Measurements from ENCODE around the gene USP37.
A peak's percentile ranks its signal among the peaks of the same experiment; 100 is the strongest.

USP37 gene

GRCh38 chr2:218474527-218474926, 93.6 kb downstream of the USP37 start:
- no peak for DNase-seq (ENCODE audit: low spot score)

GRCh38 chr2:218472988-218473387, 95.2 kb downstream of the USP37 start:
- DNase-seq (ENCODE audit: low spot score), result no peak

- no peak for DNase-seq (ENCODE audit: low spot score)
These were observed 96.2 kb downstream of the USP37 start for GRCh38 chr2:218471982-218472381.

GRCh38 chr2:218471036-218471435, 97.1 kb downstream of the USP37 start:
- DNase-seq (ENCODE audit: low spot score), result no peak

- no peak for DNase-seq (ENCODE audit: low spot score)
These were observed 97.7 kb downstream of the USP37 start for GRCh38 chr2:218470448-218470847.

DNA sequence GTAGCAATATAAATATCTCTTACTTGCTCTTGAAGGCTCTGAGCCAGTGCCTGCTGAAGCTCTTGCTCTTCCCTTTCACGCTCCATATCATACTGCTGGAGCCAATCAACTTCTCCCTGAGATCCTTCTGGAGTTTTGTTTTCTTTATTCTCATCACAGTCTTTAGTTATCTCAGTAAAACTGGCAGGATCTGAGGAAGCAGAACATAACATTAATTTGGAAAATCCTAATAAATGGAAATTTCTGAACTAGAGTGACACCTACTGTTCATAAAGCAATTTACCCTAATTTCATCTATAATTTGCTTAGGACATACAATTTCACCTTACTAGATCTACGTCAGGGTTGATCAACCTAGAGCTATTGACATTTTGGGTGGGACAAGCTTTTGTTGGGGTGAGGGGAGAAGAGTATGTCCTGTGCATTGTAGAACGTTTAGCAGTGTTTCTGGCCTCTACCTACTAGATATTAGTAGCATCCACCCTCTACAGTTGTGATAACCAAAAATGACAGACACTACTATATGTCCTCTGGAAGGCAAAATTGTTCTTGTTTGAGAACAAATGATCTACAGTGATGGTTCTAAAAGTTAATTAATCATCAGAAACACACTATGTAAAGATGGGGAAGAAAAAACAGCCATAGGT, 102.0 kb downstream of the USP37 start:
- peak; percentile 29 for DNase-seq (ENCODE audit: low spot score)

DNA sequence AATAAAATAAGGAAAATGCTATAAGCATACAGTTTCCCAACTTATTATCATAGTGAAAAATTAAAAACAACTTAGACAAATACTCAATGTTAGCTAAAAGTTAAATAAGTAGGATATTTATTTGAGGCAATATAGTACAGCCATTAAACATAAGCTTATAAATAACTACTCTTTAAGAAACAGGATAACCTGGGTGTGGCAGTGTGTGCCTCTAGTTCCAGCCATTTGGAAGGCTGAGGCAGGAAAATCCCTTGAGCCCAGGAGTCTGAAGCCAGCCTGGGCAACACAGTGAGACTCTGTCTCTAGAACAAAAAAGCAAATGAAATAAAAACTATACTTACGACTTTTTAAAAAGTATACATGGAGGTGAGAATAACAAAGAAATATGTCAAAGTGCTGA, 109.6 kb downstream of the USP37 start:
- no peak for DNase-seq (ENCODE audit: low spot score)

GRCh38 chr2:218456849-218457248, 111.3 kb downstream of the USP37 start:
- DNase-seq (ENCODE audit: low spot score), result no peak

- no peak for DNase-seq (ENCODE audit: low spot score)
These were observed 116.1 kb downstream of the USP37 start for GRCh38 chr2:218452079-218452478.

- DNase-seq (ENCODE audit: low spot score), result no peak
These were observed 119.2 kb downstream of the USP37 start for GRCh38 chr2:218448934-218449333.

GRCh38 chr2:218447072-218447471, 121.1 kb downstream of the USP37 start:
- no peak for DNase-seq (ENCODE audit: low spot score)

DNA sequence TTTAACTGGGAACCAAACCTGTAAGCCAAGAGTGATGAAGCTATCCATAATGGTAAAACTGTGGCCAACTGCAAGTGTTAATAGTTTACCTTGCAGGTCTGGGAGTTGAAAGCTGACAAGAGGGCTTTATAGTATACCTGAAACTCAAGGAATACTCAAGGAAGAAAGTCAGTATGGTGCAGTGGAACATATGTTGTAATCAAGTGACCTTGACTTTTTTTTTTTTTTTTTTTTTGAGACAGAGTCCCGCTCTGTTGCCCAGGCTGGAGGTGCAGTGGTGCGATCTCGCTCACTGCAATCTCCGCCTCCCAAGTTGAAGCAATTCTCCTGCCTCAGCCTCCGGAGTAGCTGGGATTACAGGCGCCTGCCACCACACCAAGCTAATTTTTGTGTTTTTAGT, 121.6 kb downstream of the USP37 start:
- DNase-seq (ENCODE audit: low spot score), result no peak

- DNase-seq (ENCODE audit: low spot score), result no peak
These were observed 122.5 kb downstream of the USP37 start for GRCh38 chr2:218445602-218446001.

DNA sequence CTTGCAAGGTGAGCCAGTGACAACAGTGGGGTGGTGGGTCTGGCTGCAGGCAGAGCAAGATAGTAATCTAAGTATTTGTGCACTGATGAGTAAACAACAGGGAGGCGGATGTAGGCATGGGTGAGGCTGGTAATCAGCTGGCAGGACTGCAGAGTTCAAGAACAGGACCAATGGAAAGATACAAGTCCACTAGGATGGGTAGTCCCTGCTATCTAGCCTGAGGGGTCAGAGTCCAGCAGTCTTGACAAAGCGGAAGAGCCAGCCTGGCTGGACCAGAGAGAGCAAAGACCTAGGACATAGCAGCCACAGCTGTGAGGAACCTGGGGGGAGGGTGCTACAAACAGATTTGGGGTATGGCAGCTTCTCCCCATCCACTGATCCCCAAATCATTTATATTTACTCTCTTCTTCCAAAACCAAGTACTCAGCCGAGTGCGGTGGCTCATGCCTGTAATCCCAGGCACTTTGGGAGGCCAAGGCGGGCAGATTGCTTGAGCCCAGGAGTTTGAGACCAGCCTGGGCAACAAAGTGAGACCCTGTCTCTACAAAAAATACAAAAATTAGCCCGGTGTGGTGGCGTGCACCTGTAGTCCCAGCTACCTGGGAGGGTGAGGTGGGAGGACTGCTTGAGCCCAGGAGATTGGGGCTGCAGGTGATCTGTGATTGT, 123.3 kb downstream of the USP37 start:
- DNase-seq (ENCODE audit: low spot score), result no peak

DNA sequence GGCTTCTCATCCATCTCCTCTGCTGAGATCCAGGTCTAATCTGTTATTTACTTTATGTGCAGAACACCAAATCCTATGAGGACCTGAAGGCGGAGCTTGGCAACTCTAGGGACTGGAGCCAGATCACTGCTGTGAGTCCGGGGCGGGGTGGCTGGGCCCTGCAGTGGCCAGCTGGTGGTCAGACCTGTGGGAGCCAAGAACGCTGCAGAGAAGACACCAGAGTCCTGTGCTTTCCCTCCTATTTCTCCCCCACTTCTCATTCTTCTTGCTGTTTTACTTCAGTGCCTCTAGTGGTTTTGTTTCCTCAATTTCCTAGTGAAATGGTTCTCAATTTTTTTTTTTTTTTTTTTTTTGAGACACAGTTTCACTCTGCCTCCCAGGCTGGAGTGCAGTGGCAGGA, 129.6 kb downstream of the USP37 start:
- DNase-seq (ENCODE audit: low spot score), result no peak

DNA sequence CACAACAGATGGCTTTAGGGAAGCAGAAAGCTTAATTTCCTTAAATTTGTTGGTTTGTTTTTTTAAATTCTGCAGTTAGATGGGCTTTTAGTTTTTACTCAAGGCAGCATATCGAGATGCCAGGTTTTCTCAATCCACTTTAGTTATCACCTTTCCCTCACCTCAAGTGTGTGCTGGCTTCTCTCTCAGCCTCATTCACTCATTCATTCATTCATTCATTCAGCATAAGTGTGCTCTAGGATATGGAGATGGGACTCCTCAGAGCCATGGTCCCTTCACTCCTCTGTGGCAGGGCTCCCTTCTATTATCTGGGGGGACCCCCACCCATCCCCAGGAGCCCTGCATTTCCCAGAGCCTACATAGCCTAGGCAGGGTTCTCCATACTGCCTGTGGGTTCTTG, 130.2 kb downstream of the USP37 start:
- no peak for DNase-seq (ENCODE audit: low spot score)

DNA sequence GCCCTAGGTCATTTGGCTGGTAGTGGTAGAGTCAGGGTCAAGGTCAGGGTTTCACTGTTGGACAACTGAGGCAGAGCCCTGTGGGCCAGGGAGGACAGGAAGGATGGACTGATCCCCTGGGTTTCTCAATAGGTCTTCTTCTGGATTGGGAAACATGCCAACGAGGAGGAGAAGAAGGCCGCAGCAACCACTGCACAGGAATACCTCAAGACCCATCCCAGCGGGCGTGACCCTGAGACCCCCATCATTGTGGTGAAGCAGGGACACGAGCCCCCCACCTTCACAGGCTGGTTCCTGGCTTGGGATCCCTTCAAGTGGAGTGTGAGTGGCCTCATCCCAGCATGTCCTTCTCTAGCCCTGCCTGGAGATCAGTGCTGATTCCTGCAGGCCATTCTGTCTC, 131.2 kb downstream of the USP37 start:
- DNase-seq (ENCODE audit: low spot score), result no peak

GRCh38 chr2:218435003-218435982, 132.9 kb downstream of the USP37 start:
- no peak for DNase-seq (ENCODE audit: low spot score)

DNA sequence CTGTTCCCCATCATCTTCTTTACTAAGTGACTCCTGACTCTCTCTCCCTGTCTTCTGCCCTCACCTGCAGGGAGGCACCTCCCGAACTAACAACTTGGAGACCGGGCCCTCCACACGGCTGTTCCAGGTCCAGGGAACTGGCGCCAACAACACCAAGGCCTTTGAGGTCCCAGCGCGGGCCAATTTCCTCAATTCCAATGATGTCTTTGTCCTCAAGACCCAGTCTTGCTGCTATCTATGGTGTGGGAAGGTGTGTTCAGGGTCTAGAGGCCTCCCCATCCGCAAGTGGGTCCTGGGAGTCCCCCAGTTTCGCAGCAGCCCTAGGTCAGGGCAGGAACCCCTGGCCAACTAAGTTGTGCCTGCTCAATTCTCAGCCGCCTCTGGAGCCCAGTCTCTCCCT, 133.7 kb downstream of the USP37 start:
- DNase-seq (ENCODE audit: low spot score), result no peak

DNA sequence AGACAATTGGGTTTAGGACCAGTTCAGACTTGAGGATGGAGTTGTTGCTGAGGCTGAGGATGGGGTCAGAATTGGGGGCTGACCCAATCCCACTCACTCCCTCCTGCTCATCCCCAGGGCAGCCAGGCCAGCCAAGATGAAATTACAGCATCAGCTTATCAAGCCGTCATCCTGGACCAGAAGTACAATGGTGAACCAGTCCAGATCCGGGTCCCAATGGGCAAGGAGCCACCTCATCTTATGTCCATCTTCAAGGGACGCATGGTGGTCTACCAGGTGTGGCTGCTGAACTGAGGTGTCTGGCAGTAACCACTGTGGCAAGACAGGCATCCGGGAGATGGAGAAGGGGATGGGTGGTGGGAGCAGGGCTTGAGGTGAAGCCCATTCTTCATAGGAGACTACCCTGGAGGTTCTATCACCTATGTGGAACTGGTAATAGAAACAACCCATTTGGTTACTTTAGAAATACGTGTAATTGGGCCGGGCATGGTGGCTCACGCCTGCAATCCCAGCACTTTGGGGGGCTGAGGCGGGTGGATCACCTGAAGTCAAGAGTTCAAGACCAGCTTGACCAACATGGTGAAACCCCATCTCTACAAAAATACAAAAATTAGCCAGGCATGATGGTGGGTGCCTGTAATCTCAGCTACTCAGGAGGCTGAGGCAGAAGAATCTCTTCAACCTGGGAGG, 135.3 kb downstream of the USP37 start:
- DNase-seq (ENCODE audit: low spot score), result no peak

GRCh38 chr2:218431878-218432277, 136.3 kb downstream of the USP37 start:
- DNase-seq (ENCODE audit: low spot score), result no peak

DNA sequence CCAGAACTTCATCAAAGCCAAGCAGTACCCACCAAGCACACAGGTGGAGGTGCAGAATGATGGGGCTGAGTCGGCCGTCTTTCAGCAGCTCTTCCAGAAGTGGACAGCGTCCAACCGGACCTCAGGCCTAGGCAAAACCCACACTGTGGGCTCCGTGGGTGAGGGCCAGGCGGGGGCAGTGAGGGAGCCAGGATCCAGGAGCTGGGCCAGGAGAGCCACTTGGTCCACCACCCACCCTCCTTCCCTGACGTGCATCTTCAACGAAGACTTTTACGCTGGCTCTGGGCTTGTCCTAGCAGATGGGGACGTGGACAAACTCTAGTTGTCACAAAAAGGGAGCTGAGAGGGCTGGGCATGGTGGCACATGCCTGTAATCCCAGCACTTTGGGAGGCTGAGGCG, 137.4 kb downstream of the USP37 start:
- DNase-seq (ENCODE audit: low spot score), result no peak
